OCI-LY7 (cell line): Measurements from ENCODE around the gene TP63.

Experiments used
- EZH2phosphoT487 ChIP-seq: fragments of 200-600 bp; sonication (generic); IDR thresholded peaks from 2 replicates; pipeline ENCODE4 v1.6.1; 2018; ENCODE audit warnings: low read depth, borderline replicate concordance, mild to moderate bottlenecking, mixed run types, antibody characterized with exemption, low read length, moderate library complexity, mixed read lengths
- TF ChIP-seq, protein P1 (sequence below): fragments of 200-600 bp; sonication (generic); conservative IDR thresholded peaks from 2 replicates; pipeline ENCODE4 v1.5.1; 2014; ENCODE audit warnings: mild to moderate bottlenecking, antibody characterized with exemption, low read length, moderate library complexity, mixed read lengths

DNA sequence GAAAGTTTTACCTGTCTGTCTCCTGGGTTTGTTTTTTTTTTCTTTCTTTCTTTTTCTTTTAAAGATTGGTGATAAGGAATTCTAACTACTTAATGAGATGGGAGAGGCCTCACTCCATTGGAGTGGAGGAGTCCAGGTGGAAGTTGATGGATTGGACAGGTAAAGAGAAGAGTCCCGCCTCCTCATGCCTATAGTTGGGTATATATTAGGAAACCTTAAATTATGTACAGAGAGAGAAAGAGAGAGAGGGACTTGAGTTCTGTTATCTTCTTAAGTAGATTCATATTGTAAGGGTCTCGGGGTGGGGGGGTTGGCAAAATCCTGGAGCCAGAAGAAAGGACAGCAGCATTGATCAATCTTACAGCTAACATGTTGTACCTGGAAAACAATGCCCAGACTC is 158.2 kb downstream of the TP63 start:
- no peak for TF ChIP-seq EZH2phosphoT487
- TF ChIP-seq, protein P1, sequence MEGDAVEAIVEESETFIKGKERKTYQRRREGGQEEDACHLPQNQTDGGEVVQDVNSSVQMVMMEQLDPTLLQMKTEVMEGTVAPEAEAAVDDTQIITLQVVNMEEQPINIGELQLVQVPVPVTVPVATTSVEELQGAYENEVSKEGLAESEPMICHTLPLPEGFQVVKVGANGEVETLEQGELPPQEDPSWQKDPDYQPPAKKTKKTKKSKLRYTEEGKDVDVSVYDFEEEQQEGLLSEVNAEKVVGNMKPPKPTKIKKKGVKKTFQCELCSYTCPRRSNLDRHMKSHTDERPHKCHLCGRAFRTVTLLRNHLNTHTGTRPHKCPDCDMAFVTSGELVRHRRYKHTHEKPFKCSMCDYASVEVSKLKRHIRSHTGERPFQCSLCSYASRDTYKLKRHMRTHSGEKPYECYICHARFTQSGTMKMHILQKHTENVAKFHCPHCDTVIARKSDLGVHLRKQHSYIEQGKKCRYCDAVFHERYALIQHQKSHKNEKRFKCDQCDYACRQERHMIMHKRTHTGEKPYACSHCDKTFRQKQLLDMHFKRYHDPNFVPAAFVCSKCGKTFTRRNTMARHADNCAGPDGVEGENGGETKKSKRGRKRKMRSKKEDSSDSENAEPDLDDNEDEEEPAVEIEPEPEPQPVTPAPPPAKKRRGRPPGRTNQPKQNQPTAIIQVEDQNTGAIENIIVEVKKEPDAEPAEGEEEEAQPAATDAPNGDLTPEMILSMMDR = no peak
